NCI-H510A (cell line): ENCODE data around the gene TRIM38.
"Not testable (repeated sequence)": the region's sequence is repeated elsewhere in the genome, so short reads cannot be mapped to it uniquely, and the experiment has no call there.

Source experiments
- DNase-seq: peaks from one replicate; lab custom pipeline; 2025; lab: John Stamatoyannopoulos, UW

Gene TRIM38

GRCh38 chr6:25971187-25971821 is 8.7 kb downstream of the TRIM38 start:
- no peak for DNase-seq

- DNase-seq, result no peak
Measured at GRCh38 chr6:25972128-25972527, 9.5 kb downstream of the TRIM38 start.

GRCh38 chr6:25972902-25973301 is 10.3 kb downstream of the TRIM38 start:
- DNase-seq, result no peak

- DNase-seq, result no peak
Measured at GRCh38 chr6:25973923-25974555, 11.4 kb downstream of the TRIM38 start.

- DNase-seq, result no peak
Measured at GRCh38 chr6:25975923-25976560, 13.4 kb downstream of the TRIM38 start.

GRCh38 chr6:25980935-25981334 is 18.3 kb downstream of the TRIM38 start:
- DNase-seq, result no peak

GRCh38 chr6:25981568-25982263 is 19.1 kb downstream of the TRIM38 start:
- DNase-seq, result no peak

GRCh38 chr6:25984265-25984664 is 21.7 kb downstream of the TRIM38 start:
- DNase-seq, result no peak

- DNase-seq, result no peak
Measured at GRCh38 chr6:25987845-25988244, 25.2 kb downstream of the TRIM38 start.

GRCh38 chr6:25990172-25990873 is 27.7 kb downstream of the TRIM38 start:
- no peak for DNase-seq

GRCh38 chr6:25991785-25992412 is 29.3 kb downstream of the TRIM38 start:
- DNase-seq, result peak; percentile 82

- peak; percentile 78 for DNase-seq
Measured at GRCh38 chr6:25992413-25993340, 30.1 kb downstream of the TRIM38 start.

- DNase-seq, result not testable (repeated sequence)
Measured at GRCh38 chr6:25993341-25993684, 30.7 kb downstream of the TRIM38 start.

GRCh38 chr6:25995507-25995906 is 32.9 kb downstream of the TRIM38 start:
- DNase-seq, result no peak

GRCh38 chr6:25997921-25998320 is 35.3 kb downstream of the TRIM38 start:
- DNase-seq, result no peak

- no peak for DNase-seq
Measured at GRCh38 chr6:25998379-25998778, 35.8 kb downstream of the TRIM38 start.

- DNase-seq, result not testable (repeated sequence)
Measured at GRCh38 chr6:25999225-25999624, 36.6 kb downstream of the TRIM38 start.

- DNase-seq, result no peak
Measured at GRCh38 chr6:26000366-26001144, 38.0 kb downstream of the TRIM38 start.

- no peak for DNase-seq
Measured at GRCh38 chr6:26003102-26003694, 40.6 kb downstream of the TRIM38 start.
